Prostate gland (tissue), 2 donors: ENCODE data around the gene PDHX. TPM values are rescaled to one million over a fixed set of nuclear protein-coding genes. Genes with fewer than 3 reads are reported as not detected.

Source experiments
- DNase-seq: peaks from one replicate; pipeline ENCODE4 v3.0.0-alpha.2; 2019; ENCODE audit warnings: low spot score
- H3K27ac ChIP-seq, 2 donors: fragments of 200-600 bp; sonication (generic); 2 replicates each; pipeline ENCODE4 v1.5.1; 2017 to 2019
- H3K27me3 ChIP-seq: fragments of 200-600 bp; sonication (generic); replicated peaks from 2 replicates; pipeline ENCODE4 v1.5.1; 2019; ENCODE audit not compliant: insufficient read depth
- H3K36me3 ChIP-seq, 2 donors: fragments of 200-600 bp; sonication (generic); 1 replicate in 1 of 2; 2 replicates in 1 of 2; pipeline versions ENCODE4 v1.5.1 to v1.8.1; 2017 to 2019
- H3K4me1 ChIP-seq: fragments of 200-600 bp; sonication (generic); replicated peaks from 2 replicates; pipeline ENCODE4 v1.5.1; 2019
- H3K4me3 ChIP-seq, 2 donors: fragments of 200-600 bp; sonication (generic); 2 replicates each; pipeline ENCODE4 v1.5.1; 2017 to 2019
- H3K9me3 ChIP-seq: fragments of 200-600 bp; sonication (generic); 2 replicates; pipeline ENCODE4 v1.5.1; 2017
- CTCF ChIP-seq, 4 experiments: fragments of 200-600 bp in 2 of 4; fragments of 450-650 bp in 2 of 4; sonication (generic) in 2 of 4; IDR thresholded peaks; 1 replicate in 3 of 4; 2 replicates in 1 of 4; pipeline ENCODE4 v1.5.1; 2016 to 2019; ENCODE audit warnings: antibody characterized with exemption in 4 of 4, mild to moderate bottlenecking in 2 of 4, moderate library complexity in 2 of 4
- POLR2A ChIP-seq: fragments of 450-650 bp; IDR thresholded peaks from one replicate; pipeline ENCODE4 v1.6.1; 2016; ENCODE audit warnings: antibody characterized with exemption, mild to moderate bottlenecking
- POLR2AphosphoS5 ChIP-seq: sonication (generic); formaldehyde crosslinking; IDR thresholded peaks from one replicate; pipeline ENCODE4 v1.6.1; 2017; ENCODE audit warnings: antibody characterized with exemption
- WGBS: methylation state at CpG from one replicate; pipeline ENCODE4 v1.1.5; 2018; 5-methylcytosine and 5-hydroxymethylcytosine counted together
- intact Hi-C: fragments of 100-400 bp; cut with DNase I; formaldehyde crosslinking; loops from one replicate; pipeline ENCODE4 v1.14.2; 2022
- microRNA-seq: library from miRNA; unstranded; fragments of <30 nt; microRNA quantifications from one replicate; pipeline ENCODE4, GENCODE V29; 2016
- small RNA-seq, 2 donors: library from RNA; depleted of rRNA; stranded (forward); fragments of <200 nt; gene quantifications; one replicate each; pipeline ENCODE3, GENCODE V24; 2016
- total RNA-seq, 2 donors: library from RNA; depleted of rRNA; stranded (reverse); fragments of >200 nt; gene quantifications; one replicate each; pipeline ENCODE4 v1.1.0, GENCODE V29; 2016

The PDHX gene
- total RNA-seq, 2 donors from 2014 or later, result 29.1 to 45.2 TPM

- 72% methylated on average over 3 of the region's 3 CpGs for WGBS
- Histone ChIP-seq H3K27ac (no peak overlapping the region), H3K4me3 (no peak overlapping the region), H3K36me3 (no peaks in the 10 kb centered on the region), H3K4me1 (no peaks in the 10 kb centered on the region), H3K9me3 (no peaks in the 10 kb centered on the region), H3K27me3 (no peaks in the 10 kb centered on the region)
- TF ChIP-seq CTCF (IDR thresholded peaks at IDR 0.05), result no peak
- TF ChIP-seq POLR2AphosphoS5, result no peak
- no peak for TF ChIP-seq POLR2A
- intact Hi-C loops, result no loop called here
- DNase-seq, result no peak
These were observed 126.5 kb downstream of the PDHX start for GRCh38 chr11:35042913-35043312.

GRCh38 chr11:35043936-35044335, 127.5 kb downstream of the PDHX start:
- TF ChIP-seq POLR2AphosphoS5 (no peak), CTCF (IDR thresholded peaks at IDR 0.05) (no peak), POLR2A (no peak)
- intact Hi-C loops, result no loop called here
- Histone ChIP-seq H3K4me1 (no peaks in the 10 kb centered on the region), H3K36me3 (no peaks in the 10 kb centered on the region), H3K9me3 (no peaks in the 10 kb centered on the region), H3K27ac (no peak overlapping the region), H3K27me3 (no peaks in the 10 kb centered on the region), H3K4me3 (no peak overlapping the region)
- DNase-seq, result no peak
- WGBS, result 75% methylated on average over 1 of the region's 1 CpG

GRCh38 chr11:35045236-35045820, 128.9 kb downstream of the PDHX start:
- Histone ChIP-seq H3K27me3 (no peaks in the 10 kb centered on the region), H3K4me1 (no peaks in the 10 kb centered on the region), H3K36me3 (no peaks in the 10 kb centered on the region), H3K9me3 (no peaks in the 10 kb centered on the region), H3K4me3 (no peak overlapping the region), H3K27ac (no peak overlapping the region)
- no peak for DNase-seq
- 51% methylated on average over 8 of the region's 8 CpGs for WGBS
- intact Hi-C loops, result no loop called here
- TF ChIP-seq POLR2AphosphoS5 (no peak), POLR2A (no peak), CTCF (IDR thresholded peaks at IDR 0.05) (no peak)

Small RNAs within 50 kb of the gene (microRNA-seq; reads per million reads assigned to microRNA genes)
- 7.6 reads per million, percentile 48 among the genes with 10 or more reads in this experiment for gene MIR1343

Small RNAs within 50 kb of the gene (small RNA-seq; reads per million reads assigned to genes)
- gene MIR1343, result 0.19 to 0.20 reads per million in 2 donors

Other genes with a start within 250 kb of the PDHX start
- gene APIP, start 239 bp upstream of the PDHX start, total RNA-seq, result 10 to 100 TPM; 23.9 to 33.1 TPM
- gene CD44, start 222.6 kb downstream of the PDHX start, total RNA-seq, result 100 to 1,000 TPM; 166 to 203 TPM